GM18499 (cell line): ENCODE data around the gene LAIR1.
"Not testable (repeated sequence)": the region's sequence is repeated elsewhere in the genome, so short reads cannot be mapped to it uniquely, and the experiment has no call there.

Experiments used
- ATAC-seq: cut with Tn5 transposase; IDR thresholded peaks from one replicate; pipeline ENCODE4 v1.9.1; 2021; ENCODE audit warnings: moderate number of reproducible peaks; ENCODE audit not compliant: insufficient read depth, unreplicated experiment

The LAIR1 gene

GRCh38 chr19:54351474-54351873 is 13.3 kb downstream of the LAIR1 start:
- no peak for ATAC-seq

DNA sequence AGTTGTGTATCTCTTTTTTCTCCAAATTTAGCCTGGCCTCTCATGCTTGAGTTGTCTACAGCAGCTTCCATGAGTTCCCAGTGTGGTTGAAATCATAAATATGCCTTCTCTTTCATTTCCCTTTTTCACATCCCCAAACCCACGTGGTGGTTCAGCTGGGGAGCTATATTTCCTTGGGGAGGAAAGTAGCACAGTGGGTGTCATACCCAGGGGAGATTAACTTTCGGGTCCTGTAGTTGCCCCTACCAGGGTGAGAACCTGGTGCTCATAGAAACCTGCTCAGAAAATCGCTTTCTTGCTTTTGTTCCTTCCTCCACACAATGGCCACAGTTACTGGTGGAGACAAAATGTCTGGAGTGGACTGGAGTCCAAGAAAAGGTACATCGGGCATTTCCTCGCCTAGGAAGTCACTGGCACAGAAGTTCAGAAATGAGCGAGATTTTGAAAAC is 18.8 kb downstream of the LAIR1 start:
- ATAC-seq, result no peak

DNA sequence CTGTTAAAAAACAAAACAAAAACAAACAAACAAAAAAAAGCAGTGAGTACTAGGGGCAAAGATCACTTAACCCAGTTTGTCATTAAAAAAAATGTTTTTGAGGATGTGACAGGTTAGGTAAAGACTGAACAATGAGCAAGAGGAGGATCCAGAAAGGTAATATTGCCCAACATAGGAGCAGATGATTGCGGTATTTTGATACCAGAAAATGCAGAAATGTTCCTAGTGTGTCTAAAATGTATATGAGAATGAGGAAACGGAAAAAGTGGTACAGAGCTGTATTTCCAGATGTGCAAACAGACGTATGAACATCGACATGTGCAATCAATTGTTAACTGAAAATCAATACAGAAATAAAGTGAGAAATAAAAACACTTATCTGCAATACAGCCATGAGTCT is 20.9 kb downstream of the LAIR1 start:
- no peak for ATAC-seq

DNA sequence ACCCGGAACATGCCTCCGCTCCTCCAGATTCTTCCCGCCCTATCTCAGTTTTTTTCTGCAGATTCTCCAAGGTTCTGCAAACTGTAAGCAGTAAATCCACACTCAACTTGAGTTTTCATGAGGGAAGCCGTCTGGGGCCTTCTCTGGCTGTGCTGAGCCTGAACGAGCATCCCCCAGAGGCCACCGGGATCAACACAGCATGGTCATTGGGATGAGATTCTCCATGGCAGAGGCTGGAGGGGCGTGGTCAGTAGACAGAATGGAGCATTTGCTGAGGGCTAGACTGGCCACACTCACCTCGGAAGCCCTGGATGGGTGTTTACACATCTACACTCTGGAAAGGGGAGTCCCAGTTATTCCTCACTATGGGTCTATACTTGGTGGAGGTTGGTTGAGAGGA is 23.4 kb downstream of the LAIR1 start:
- ATAC-seq, result no peak

DNA sequence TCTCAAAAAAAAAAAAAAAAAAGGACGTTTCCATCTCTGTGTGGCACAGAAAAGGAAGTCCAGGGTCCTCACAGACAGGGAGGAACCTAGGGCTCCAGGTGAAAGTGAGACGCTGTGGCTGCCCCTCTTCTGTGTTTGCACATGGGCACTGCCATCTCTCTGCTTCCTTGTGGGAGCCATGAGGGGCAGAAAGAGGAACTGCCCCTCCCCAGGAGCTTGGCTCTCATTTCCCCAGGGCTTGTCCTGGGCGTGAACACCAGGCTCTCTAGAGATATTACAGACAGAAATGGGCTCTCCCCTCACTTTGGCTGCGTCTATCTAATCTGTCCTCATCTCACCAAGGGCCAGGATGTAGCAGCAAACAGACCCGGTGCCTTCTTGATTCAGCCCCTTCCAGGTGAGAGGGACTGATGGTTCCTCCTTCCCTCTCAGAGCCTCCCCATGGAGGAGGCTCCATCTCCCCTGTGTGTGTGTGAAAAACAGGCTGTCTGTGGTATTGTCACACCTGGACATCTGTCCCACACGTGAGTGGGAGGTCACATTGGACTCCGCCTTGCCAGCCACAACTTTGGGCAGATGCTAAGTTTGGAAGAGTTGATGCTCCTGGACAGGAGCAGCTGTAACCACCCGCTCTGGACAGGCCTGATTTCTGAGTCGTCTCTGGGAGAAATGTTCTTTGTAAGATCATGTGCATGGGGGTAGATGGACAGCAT is 24.9 kb downstream of the LAIR1 start:
- ATAC-seq, result no peak

GRCh38 chr19:54338521-54338920 is 26.2 kb downstream of the LAIR1 start:
- ATAC-seq, result no peak

DNA sequence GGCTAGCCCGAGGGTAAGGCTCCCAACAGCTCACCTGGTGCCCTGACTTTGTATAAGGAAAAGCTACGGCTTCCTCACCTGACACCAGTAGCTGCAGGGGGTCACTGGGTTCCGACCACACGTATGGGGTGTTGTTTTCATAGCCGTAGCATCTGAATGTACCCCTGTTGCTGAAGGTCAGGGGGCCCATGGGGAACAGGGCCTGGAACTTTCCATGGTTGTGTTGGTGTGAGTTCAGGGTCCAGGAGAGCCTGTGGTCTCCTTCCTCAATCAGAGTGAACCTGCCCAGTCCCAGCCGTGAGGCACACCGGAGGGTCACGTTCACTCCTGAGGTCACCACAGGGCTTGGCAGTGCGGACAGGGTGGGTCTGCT is 26.9 kb downstream of the LAIR1 start:
- ATAC-seq, result no peak

- no peak for ATAC-seq
Measured at GRCh38 chr19:54336893-54337857, 27.6 kb downstream of the LAIR1 start.

DNA sequence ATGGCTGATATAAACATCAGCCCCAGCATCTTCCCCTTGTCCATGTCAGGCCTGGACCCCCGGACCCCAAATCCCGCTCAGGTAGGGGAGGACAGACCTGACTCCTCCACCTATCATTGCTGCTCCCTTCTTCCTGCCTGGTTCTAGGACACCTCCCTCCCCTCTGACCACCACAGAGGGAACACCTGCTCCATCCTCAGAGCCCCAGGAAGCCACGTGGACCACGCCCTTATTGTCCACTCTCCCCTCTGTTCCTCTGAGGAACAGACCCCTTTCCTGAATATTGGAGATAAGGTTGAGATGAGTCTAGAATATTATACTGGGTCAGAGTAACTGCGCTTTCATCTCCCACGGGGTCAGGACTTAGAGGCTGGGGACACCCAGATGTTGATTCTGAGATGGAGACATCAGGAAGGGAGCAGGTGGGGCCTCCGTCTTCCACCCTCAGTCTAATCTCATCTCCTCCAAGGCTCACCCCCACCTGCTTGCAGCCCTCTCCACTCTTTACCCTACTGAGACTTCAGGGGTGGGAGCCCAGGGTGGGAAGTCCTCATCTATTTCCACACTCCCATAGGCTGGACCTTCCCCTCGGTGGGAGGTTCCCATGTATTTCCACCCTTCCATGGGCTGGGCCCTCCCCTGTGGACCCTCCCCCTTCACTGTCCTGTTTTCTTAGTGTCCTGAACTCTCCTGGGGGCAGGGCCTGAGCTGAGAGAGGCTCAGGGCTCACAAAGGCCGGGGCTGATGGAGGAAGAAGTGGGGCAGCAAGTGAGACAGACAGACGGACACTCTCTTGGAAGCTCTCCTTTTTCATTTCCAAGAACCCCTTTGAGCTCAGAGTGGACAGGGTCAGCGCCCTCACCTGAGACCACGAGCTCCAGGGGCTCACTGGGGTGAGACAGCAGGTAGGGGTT is 28.5 kb downstream of the LAIR1 start:
- no peak for ATAC-seq

DNA sequence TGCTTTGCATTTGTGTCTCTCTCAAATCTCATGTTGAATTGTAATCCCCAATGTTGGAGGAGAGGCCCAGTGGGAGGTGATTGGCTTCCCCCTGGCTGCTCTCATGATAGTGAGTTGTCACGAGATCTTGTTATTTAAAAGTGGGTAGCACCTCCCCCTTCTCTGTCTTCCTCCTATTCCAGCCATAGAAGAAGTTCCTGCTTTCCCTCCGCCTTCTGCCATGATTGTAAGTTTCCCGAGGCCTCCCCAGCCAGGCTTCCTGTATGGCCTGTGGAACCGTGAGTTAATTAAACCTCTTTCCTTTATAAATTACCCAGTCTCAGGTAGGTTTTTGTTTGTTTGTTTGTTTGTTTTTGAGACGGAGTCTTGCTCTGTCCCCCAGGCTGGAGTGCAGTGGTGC is 29.6 kb downstream of the LAIR1 start:
- no peak for ATAC-seq

- ATAC-seq, result no peak
Measured at GRCh38 chr19:54333586-54334298, 31.0 kb downstream of the LAIR1 start.

GRCh38 chr19:54332149-54332548 is 32.6 kb downstream of the LAIR1 start:
- ATAC-seq, result no peak

- no peak for ATAC-seq
Measured at GRCh38 chr19:54331626-54332025, 33.1 kb downstream of the LAIR1 start.

GRCh38 chr19:54329476-54330165 is 35.1 kb downstream of the LAIR1 start:
- no peak for ATAC-seq

DNA sequence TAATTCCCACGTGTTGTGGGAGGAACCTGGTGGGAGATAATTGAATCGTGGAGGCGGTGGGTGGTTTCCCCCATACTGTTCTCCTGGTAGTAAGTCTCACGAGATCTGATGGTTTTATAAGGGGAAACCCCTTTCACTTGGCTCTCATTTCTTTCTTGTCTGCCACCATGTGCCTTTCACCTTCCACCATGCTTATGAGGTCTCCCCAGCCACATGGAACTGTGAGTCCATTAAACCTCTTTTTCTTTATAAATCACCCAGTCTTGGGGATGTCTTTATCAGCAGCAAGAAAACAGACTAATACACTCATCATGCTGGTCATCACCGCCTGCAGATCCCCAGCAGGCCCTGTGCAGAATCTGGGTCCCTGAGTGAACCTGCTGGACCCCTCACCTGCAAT is 36.0 kb downstream of the LAIR1 start:
- not testable (repeated sequence) for ATAC-seq

DNA sequence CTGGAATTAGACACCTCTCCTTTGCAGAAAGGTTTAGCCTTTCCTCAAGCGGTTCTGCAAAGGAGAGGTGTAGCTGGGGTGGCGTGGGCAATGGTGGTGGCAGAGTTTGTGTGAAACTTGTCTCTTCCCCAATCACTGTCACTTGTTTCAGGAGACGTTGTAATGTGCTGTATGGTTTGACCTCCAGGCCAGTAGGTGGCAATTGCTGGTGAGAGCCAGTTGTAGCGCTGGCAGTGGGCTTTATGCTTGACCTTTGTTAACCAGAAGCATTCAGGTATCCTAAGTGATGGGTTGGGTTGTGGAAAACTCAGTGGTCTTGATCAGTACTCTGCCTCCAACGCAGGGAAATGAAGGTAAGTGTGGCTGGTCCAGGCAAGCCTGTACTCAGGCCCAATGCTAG is 39.1 kb downstream of the LAIR1 start:
- no peak for ATAC-seq

- no peak for ATAC-seq
Measured at GRCh38 chr19:54325194-54325621, 39.5 kb downstream of the LAIR1 start.

DNA sequence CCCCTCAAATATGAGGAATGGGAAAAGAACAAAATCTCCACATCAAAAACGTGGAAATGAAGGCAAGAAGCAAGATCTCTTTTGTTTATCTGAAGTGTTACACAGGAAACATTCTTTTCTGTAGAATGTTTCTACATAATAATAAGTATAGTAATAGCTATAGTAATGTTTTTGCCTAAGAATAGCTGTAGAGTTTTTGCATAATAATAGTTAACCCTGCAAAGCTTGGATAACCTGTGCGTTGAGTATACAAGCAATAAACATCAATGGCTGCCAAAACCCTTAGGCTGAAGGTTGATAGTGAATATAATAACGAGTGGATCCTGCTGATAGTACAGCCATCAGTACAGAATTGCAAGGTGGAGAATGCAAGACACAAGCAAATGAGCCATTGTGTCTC is 40.7 kb downstream of the LAIR1 start:
- no peak for ATAC-seq

DNA sequence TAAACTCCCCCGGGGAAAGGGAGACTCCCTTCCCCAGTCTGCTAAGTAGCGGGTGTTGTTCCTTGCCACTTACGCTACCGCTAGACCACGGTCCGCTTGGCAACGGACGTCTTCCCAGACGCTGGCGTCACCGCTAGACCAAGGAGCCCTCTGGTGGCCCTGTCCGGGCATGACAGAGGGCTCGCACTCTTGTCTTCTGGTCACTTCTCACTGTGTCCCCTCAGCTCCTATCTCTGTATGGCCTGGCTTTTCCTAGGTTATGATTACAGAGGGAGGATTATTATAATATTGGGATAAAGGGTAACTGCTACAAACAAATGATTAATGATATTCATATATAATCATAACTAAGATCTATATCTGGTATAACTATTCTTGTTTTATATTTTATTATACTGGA is 41.8 kb downstream of the LAIR1 start:
- not testable (repeated sequence) for ATAC-seq
